NOMO-1 treated with dmso at 0.1 percent for 144 hours (cell line): Measurements from ENCODE around the gene PRM3.
A peak's percentile ranks its signal among the peaks of the same experiment; 100 is the strongest.

Experiments
- DNase-seq: peaks from one replicate; lab custom pipeline; 2025; ENCODE audit not compliant: unreplicated experiment; lab: John Stamatoyannopoulos, UW

Gene PRM3

GRCh38 chr16:11272921-11273720, at the start of gene PRM3:
Gene PRM3, minus strand, starts transcription at chr16:11273629. Its CDS starts 34 bp downstream, at chr16:11273595.
- DNase-seq: no peak

GRCh38 chr16:11322823-11323222, 49.4 kb upstream of the PRM3 start:
- no peak for DNase-seq

- DNase-seq: no peak
Observed at GRCh38 chr16:11321662-11322061, 48.2 kb upstream of the PRM3 start.

GRCh38 chr16:11320170-11320569, 46.7 kb upstream of the PRM3 start:
- DNase-seq: no peak

GRCh38 chr16:11319529-11320146, 46.2 kb upstream of the PRM3 start:
- DNase-seq: no peak

GRCh38 chr16:11318817-11319216, 45.4 kb upstream of the PRM3 start:
- DNase-seq: no peak

- no peak for DNase-seq
Observed at GRCh38 chr16:11316331-11317015, 43.0 kb upstream of the PRM3 start.

GRCh38 chr16:11315510-11315909, 42.1 kb upstream of the PRM3 start:
- no peak for DNase-seq

- DNase-seq: no peak
Observed at GRCh38 chr16:11314309-11314894, 41.0 kb upstream of the PRM3 start.

- no peak for DNase-seq
Observed at GRCh38 chr16:11313493-11314308, 40.3 kb upstream of the PRM3 start.

- DNase-seq: no peak
Observed at GRCh38 chr16:11312718-11313492, 39.5 kb upstream of the PRM3 start.

GRCh38 chr16:11310997-11311561, 37.6 kb upstream of the PRM3 start:
- peak; percentile 87 for DNase-seq

- no peak for DNase-seq
Observed at GRCh38 chr16:11310634-11310977, 37.2 kb upstream of the PRM3 start.

- DNase-seq: no peak
Observed at GRCh38 chr16:11309895-11310633, 36.6 kb upstream of the PRM3 start.

GRCh38 chr16:11308493-11309283, 35.3 kb upstream of the PRM3 start:
- DNase-seq: no peak

- DNase-seq: no peak
Observed at GRCh38 chr16:11307639-11308492, 34.4 kb upstream of the PRM3 start.

- DNase-seq: peak; percentile 93
Observed at GRCh38 chr16:11306997-11307638, 33.7 kb upstream of the PRM3 start.
